WTC11 (cell line): ENCODE measurements around the gene CENPS. TPM values are rescaled to one million over a fixed set of nuclear protein-coding genes. Genes with fewer than 3 reads are reported as not detected.
A peak's percentile ranks its signal among the peaks of the same experiment; 100 is the strongest.
"Not testable (repeated sequence)": the region's sequence is repeated elsewhere in the genome, so short reads cannot be mapped to it uniquely, and the experiment has no call there.

Source experiments
- ATAC-seq: fragments of 200-7000 bp; cut with Tn5 transposase; 2 replicates; pipeline ENCODE4 v1.10.0; 2021; ENCODE audit warnings: mild to moderate bottlenecking, moderate library complexity
- CTCF ChIA-PET: fragments of 300-600 bp; sonication (Branson Sonifier 250); formaldehyde crosslinking; loops from one replicate; lab custom pipeline; 2021; ENCODE audit warnings: antibody characterized with exemption; lab: Charles Lee
- POLR2A ChIA-PET: fragments of 350-600 bp; sonication (Branson Sonifier 250); formaldehyde crosslinking; loops from one replicate; lab custom pipeline; 2021; ENCODE audit warnings: antibody characterized with exemption; lab: Charles Lee
- DNase-seq: peaks from one replicate; pipeline ENCODE4 v3.0.0; 2021; ENCODE audit warnings: low spot score
- H3K27ac Mint-ChIP-seq: 2 replicates; pipeline ENCODE4 v1.8.0; 2021; ENCODE audit warnings: mixed read lengths
- H3K27me3 Mint-ChIP-seq: 2 replicates; pipeline ENCODE4 v1.8.0; 2021; ENCODE audit warnings: low read depth, mild to moderate bottlenecking, moderate library complexity, mixed read lengths
- H3K36me3 Mint-ChIP-seq: 2 replicates; pipeline ENCODE4 v1.8.0; 2021; ENCODE audit warnings: mixed read lengths
- H3K4me1 Mint-ChIP-seq: 2 replicates; pipeline ENCODE4 v1.8.0; 2022; ENCODE audit warnings: mixed read lengths
- H3K4me3 Mint-ChIP-seq: 2 replicates; pipeline ENCODE4 v1.8.0; 2021; ENCODE audit warnings: mild to moderate bottlenecking, moderate library complexity, mixed read lengths
- H3K9me3 Mint-ChIP-seq: 2 replicates; pipeline ENCODE4 v1.8.0; 2021; ENCODE audit warnings: mixed read lengths
- AR ChIP-seq: fragments of 250-450 bp; sonication (Bioruptor Pico); IDR thresholded peaks from 2 replicates; pipeline ENCODE4 v1.9.0; 2021; ENCODE audit warnings: mild to moderate bottlenecking
- ARID4B ChIP-seq: sonication (generic); formaldehyde crosslinking; IDR thresholded peaks from 2 replicates; pipeline ENCODE4 v1.8.0; 2023; ENCODE audit warnings: missing genetic modification reagents, mild to moderate bottlenecking, borderline replicate concordance
- ATF6 ChIP-seq: sonication (generic); formaldehyde crosslinking; IDR thresholded peaks from 2 replicates; pipeline ENCODE4 v1.8.1; 2023; ENCODE audit warnings: mild to moderate bottlenecking, missing genetic modification reagents
- CREM ChIP-seq: sonication (generic); formaldehyde crosslinking; IDR thresholded peaks from 2 replicates; pipeline ENCODE4 v1.8.1; 2022; ENCODE audit warnings: mild to moderate bottlenecking, missing genetic modification reagents, moderate library complexity
- E2F5 ChIP-seq: sonication (generic); formaldehyde crosslinking; IDR thresholded peaks from 2 replicates; pipeline ENCODE4 v1.8.1; 2022; ENCODE audit warnings: mild to moderate bottlenecking, moderate library complexity, missing genetic modification reagents
- FOXJ3 ChIP-seq: sonication (generic); formaldehyde crosslinking; IDR thresholded peaks from 2 replicates; pipeline ENCODE4 v1.9.0; 2021; ENCODE audit warnings: missing genetic modification reagents, mild to moderate bottlenecking, borderline replicate concordance
- GTF2I ChIP-seq: fragments of 250-450 bp; sonication (Bioruptor Pico); conservative IDR thresholded peaks from 2 replicates; pipeline ENCODE4 v1.4.0; 2021; ENCODE audit warnings: mild to moderate bottlenecking
- JUN ChIP-seq: sonication (generic); formaldehyde crosslinking; IDR thresholded peaks from 2 replicates; pipeline ENCODE4 v1.8.0; 2023; ENCODE audit warnings: mild to moderate bottlenecking, missing genetic modification reagents
- NFYB ChIP-seq: sonication (generic); formaldehyde crosslinking; conservative IDR thresholded peaks from 2 replicates; pipeline ENCODE4 v1.8.0; 2022; ENCODE audit warnings: low read depth, missing genetic modification reagents
- OVOL2 ChIP-seq: fragments of 250-450 bp; sonication (Bioruptor Pico); IDR thresholded peaks from 2 replicates; pipeline ENCODE4 v1.9.0; 2021; ENCODE audit warnings: mild to moderate bottlenecking, borderline replicate concordance
- SMAD3 ChIP-seq: sonication (generic); formaldehyde crosslinking; IDR thresholded peaks from 2 replicates; pipeline ENCODE4 v1.8.0; 2022; ENCODE audit warnings: missing genetic modification reagents, mild to moderate bottlenecking, borderline replicate concordance
- TEAD1 ChIP-seq: sonication (generic); formaldehyde crosslinking; IDR thresholded peaks from 2 replicates; pipeline ENCODE4 v1.8.0; 2022; ENCODE audit warnings: mild to moderate bottlenecking, missing genetic modification reagents
- ZNF138 ChIP-seq: sonication (generic); formaldehyde crosslinking; conservative IDR thresholded peaks from 2 replicates; pipeline ENCODE4 v1.8.1; 2022; ENCODE audit warnings: mild to moderate bottlenecking, moderate library complexity, missing genetic modification reagents
- ZNF317 ChIP-seq: sonication (generic); formaldehyde crosslinking; IDR thresholded peaks from 2 replicates; pipeline ENCODE4 v1.8.1; 2023; ENCODE audit warnings: low read depth, mild to moderate bottlenecking, moderate library complexity, missing genetic modification reagents, borderline replicate concordance
- ZNF423 ChIP-seq: fragments of 250-450 bp; sonication (Bioruptor Pico); IDR thresholded peaks from 2 replicates; pipeline ENCODE4 v2.1.2; 2022; ENCODE audit warnings: mild to moderate bottlenecking, moderate library complexity
- ZNF671 ChIP-seq: fragments of 250-450 bp; sonication (Bioruptor Pico); IDR thresholded peaks from 2 replicates; pipeline ENCODE4 v1.8.0; 2021; ENCODE audit warnings: mild to moderate bottlenecking
- total RNA-seq: library from RNA; stranded (reverse); gene quantifications from 3 replicates; pipeline ENCODE4 v1.2.3, GENCODE V29; 2021

CENPS gene
- total RNA-seq, 1 experiment from 2014 or later = 13.8 TPM

GRCh38 chr1:10425826-10426534 lies 4.3 kb upstream of the CENPS start:
- not testable (repeated sequence) for H3K9me3 Mint-ChIP-seq

GRCh38 chr1:10426535-10426848 lies 3.7 kb upstream of the CENPS start:
- H3K27ac Mint-ChIP-seq, ATAC-seq, H3K4me3 Mint-ChIP-seq, H3K36me3 Mint-ChIP-seq, CTCF ChIA-PET, H3K9me3 Mint-ChIP-seq, POLR2A ChIA-PET, DNase-seq, H3K27me3 Mint-ChIP-seq: not testable (repeated sequence)
- H3K4me1 Mint-ChIP-seq = peaks cover 16% of the 10 kb centered on the region

More at GRCh38 chr1:10425826-10426534, 4.3 kb upstream of the CENPS start:
- H3K4me1 Mint-ChIP-seq = peaks cover 11% of the 10 kb centered on the region
- CTCF ChIA-PET, DNase-seq, H3K36me3 Mint-ChIP-seq: not testable (repeated sequence)
- TF ChIP-seq NFYB (CRISPR knock-in tag) = peak; percentile 54
- TF ChIP-seq, all 79 proteins: peak for 1; not testable (repeated sequence) for 78
- ATAC-seq, H3K4me3 Mint-ChIP-seq, POLR2A ChIA-PET, H3K27me3 Mint-ChIP-seq: not testable (repeated sequence)
- H3K27ac Mint-ChIP-seq = peak overlapping the region; percentile 5; the same call in 1 of the 2 replicates

- H3K36me3 Mint-ChIP-seq = no peaks in the 10 kb centered on the region
- ATAC-seq = no peak
- no peak overlapping the region for H3K27ac Mint-ChIP-seq
- ChIA-PET POLR2A (interaction anchor here (1.9 kb wide), 1 partner anchor 29 kb away, joined by 6 read pairs; no protein-coding TSS in a partner anchor), CTCF (interaction anchor here (1.0 to 3.3 kb wide), 6 partner anchors 14 to 85 kb away, joined by 3 to 39 read pairs (median 24); partner anchors contain the start of gene CORT)
- H3K4me1 Mint-ChIP-seq = peaks cover 20% of the 10 kb centered on the region
- DNase-seq = no peak
- TF ChIP-seq FOXJ3 (CRISPR knock-in tag) = no peak
- no peak for TF ChIP-seq E2F5
- no peak for TF ChIP-seq OVOL2 (CRISPR knock-in tag)
- TF ChIP-seq CREM (CRISPR knock-in tag) = no peak
- TF ChIP-seq ZNF317 (CRISPR knock-in tag) = no peak
- no peak for TF ChIP-seq ATF6
- no peak for TF ChIP-seq ZNF671 (CRISPR knock-in tag)
- TF ChIP-seq ZNF138 = no peak
- TF ChIP-seq ZNF423 (CRISPR knock-in tag) = no peak
- TF ChIP-seq GTF2I (CRISPR knock-in tag) = no peak
- no peak for TF ChIP-seq JUN
- TF ChIP-seq SMAD3 (CRISPR knock-in tag) = no peak
- no peak for TF ChIP-seq TEAD1 (CRISPR knock-in tag)
- TF ChIP-seq ARID4B (CRISPR knock-in tag) = no peak
- TF ChIP-seq AR (CRISPR knock-in tag) = no peak
- no peaks in the 10 kb centered on the region for H3K27me3 Mint-ChIP-seq
- no peaks in the 10 kb centered on the region for H3K9me3 Mint-ChIP-seq
- peak overlapping the region; percentile 77 for H3K4me3 Mint-ChIP-seq
Measured at GRCh38 chr1:10428984-10429383, 1.2 kb upstream of the CENPS start.
